ENCODE measurements around the gene SPNS2. TPM values are rescaled to one million over a fixed set of nuclear protein-coding genes. Genes with fewer than 3 reads are reported as not detected.

SPNS2 gene
- total RNA-seq, 1 experiment from 2014 or later, result 0.33 TPM

GRCh38 chr17:4562015-4562969 lies 63.6 kb downstream of the SPNS2 start:
- H2BK120ac ChIP-seq (ENCODE audit: low read depth, low read length, poor library complexity, severe bottlenecking), result no peak overlapping the region
- no peak overlapping the region for H2AK5ac ChIP-seq (ENCODE audit: insufficient read length, low read length)
- no CpG with 5 or more reads among the region's 8 CpGs for WGBS (ENCODE audit: extremely low coverage, insufficient read length, low lambda C conversion rate)

More at GRCh38 chr17:4562015-4562969, 63.6 kb downstream of the SPNS2 start:
- H2BK15ac ChIP-seq (ENCODE audit: low read depth, low read length), result no peak overlapping the region
- H3K4ac ChIP-seq (ENCODE audit: low read depth, low read length), result no peak overlapping the region
- DNase-seq, result no peak
- no peak overlapping the region for H3K23ac ChIP-seq (ENCODE audit: insufficient read length, low read depth, low read length)
- Mint-ChIP-seq H3K9me3 (no peaks in the 10 kb centered on the region), H3K36me3 (ENCODE audit: insufficient read depth in 1 of 3, low read depth in 3 of 3) (no peaks in the 10 kb centered on the region), H3K27ac (no peak overlapping the region; a peak in 2 of 7 replicates), H3K27me3 (ENCODE audit: low read depth) (peaks cover 17% of the 10 kb centered on the region), H3K4me1 (peaks cover 21 to 25% of the 10 kb centered on the region in 2 experiments), H3K4me3 (no peak overlapping the region)
- no peak overlapping the region for H2BK20ac ChIP-seq (ENCODE audit: low read depth, low read length, poor library complexity, severe bottlenecking)
- H4K8ac ChIP-seq (replicated peaks; ENCODE audit: insufficient read length, low read depth, low read length), result no peak overlapping the region
- no peak overlapping the region for H3K27ac ChIP-seq (ENCODE audit: insufficient read length, low read depth, low read length)
- H3K9me3 ChIP-seq (ENCODE audit: control insufficient read depth, low read depth, low read length), result no peaks in the 10 kb centered on the region
- H2BK5ac ChIP-seq (ENCODE audit: insufficient read length, low read length), result no peak overlapping the region
- H4K5ac ChIP-seq (ENCODE audit: insufficient read length, low read depth, low read length), result no peak overlapping the region
- H3K79me1 ChIP-seq (ENCODE audit: insufficient read depth, low read depth, low read length, poor library complexity, severe bottlenecking), result no peaks in the 10 kb centered on the region
- no peaks in the 10 kb centered on the region for H3K23me2 ChIP-seq (ENCODE audit: insufficient read length, low read depth, low read length, poor library complexity, severe bottlenecking)
- no peaks in the 10 kb centered on the region for H3K27me3 ChIP-seq (ENCODE audit: insufficient read depth, low read length)
- H3K56ac ChIP-seq (ENCODE audit: insufficient read length, low read depth, low read length), result no peak overlapping the region
- H2BK12ac ChIP-seq (ENCODE audit: insufficient read length, low read depth, low read length), result no peak overlapping the region
- no peak overlapping the region for H3T11ph ChIP-seq (ENCODE audit: low read length)
- H2AFZ ChIP-seq (ENCODE audit: low read length), result no peak overlapping the region
- no peak overlapping the region for H3K4me2 ChIP-seq (ENCODE audit: insufficient read depth, insufficient read length, low read length)
- H3K79me2 ChIP-seq (ENCODE audit: insufficient read depth, low read length), result no peaks in the 10 kb centered on the region
- H3K4me1 ChIP-seq (ENCODE audit: insufficient read depth, low read length), result no peaks in the 10 kb centered on the region
- H3K9ac ChIP-seq (ENCODE audit: extremely low read depth, insufficient read length, low read length), result no peak overlapping the region
- H3K18ac ChIP-seq (ENCODE audit: insufficient read length, low read depth, low read length), result no peak overlapping the region
- H4K20me1 ChIP-seq (ENCODE audit: control insufficient read depth, insufficient read depth, insufficient read length), result no peaks in the 10 kb centered on the region
- no peak for TF ChIP-seq CTCF (conservative IDR thresholded peaks at IDR 0.05)
- no peak overlapping the region for H4K91ac ChIP-seq (ENCODE audit: insufficient read length, low read depth, low read length)
- H3K14ac ChIP-seq (ENCODE audit: insufficient read depth, low read length), result no peak overlapping the region
